HG03108 (cell line): ENCODE data around the gene TK1.
A peak's percentile ranks its signal among the peaks of the same experiment; 100 is the strongest.
"Not testable (repeated sequence)": the region's sequence is repeated elsewhere in the genome, so short reads cannot be mapped to it uniquely, and the experiment has no call there.

Experiments
- ATAC-seq: cut with Tn5 transposase; IDR thresholded peaks from one replicate; pipeline ENCODE4 v1.9.1; 2021; ENCODE audit warnings: moderate library complexity; ENCODE audit not compliant: unreplicated experiment

Gene TK1

DNA sequence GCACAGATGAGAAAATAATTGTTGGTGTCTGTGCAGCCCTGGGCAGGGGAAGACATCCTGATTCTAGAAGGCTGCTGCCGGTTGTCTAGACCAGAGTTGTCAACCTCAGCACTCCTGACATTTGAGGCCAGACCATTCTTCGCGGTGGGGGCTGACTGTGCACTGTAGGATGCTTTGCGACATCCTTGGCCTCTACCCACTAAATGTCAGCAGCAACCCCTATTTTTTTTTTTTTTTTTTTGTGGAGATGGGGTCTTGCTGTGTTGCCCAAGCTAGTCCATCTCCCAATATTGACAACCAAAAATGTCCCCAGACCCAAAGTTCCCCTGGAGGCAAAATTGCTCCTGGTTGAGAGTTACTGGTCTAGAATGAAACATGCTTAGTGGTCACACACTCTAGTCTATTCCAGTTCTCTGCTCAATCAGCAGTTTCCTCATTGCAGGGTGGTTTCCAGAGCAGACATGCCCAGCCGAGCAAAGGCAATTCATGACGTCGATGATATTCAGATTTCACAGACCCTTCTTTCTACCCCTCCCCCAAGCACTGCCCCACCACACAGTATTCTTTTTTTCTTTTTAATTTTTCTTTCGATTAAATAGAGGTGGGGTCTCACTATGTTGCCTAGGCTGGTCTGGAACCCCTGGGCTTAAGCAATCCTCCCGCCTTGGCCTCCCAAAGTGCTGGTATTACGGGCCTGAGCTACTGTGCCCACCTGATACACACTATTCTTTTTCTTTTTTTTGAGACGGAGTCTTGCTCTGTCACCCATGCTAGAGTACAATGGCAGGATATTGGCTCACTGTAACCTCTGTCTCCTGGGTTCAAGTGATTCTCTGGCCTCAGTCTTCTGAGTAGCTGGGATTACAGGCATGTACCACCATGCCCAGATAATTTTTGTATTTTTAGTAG lies 31.7 kb downstream of the TK1 start:
- peak; percentile 53 for ATAC-seq

DNA sequence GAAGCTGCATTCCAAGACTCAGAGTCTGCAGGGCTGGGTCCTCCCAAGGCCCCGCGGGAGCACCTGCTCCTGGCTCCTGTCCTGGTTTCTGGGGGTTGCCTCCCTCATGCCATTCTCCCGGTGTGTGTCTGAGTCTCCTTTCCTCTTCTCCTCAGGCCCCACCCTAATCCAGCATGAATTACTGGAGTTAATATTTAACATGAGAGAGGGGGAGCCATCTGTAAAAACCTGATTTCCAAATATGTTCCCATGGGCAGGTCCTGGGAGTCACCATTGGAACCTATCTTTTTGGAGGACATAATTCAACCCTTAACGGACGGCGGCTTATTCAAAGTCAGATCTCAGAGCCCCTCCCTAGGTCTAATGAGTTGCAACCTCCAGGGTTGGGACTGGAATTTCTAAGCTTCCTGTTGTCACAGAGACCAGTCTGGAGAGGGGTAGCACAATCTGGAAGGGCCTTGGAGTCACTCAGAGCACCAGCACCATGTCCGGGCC lies 35.3 kb downstream of the TK1 start:
- ATAC-seq, result no peak

DNA sequence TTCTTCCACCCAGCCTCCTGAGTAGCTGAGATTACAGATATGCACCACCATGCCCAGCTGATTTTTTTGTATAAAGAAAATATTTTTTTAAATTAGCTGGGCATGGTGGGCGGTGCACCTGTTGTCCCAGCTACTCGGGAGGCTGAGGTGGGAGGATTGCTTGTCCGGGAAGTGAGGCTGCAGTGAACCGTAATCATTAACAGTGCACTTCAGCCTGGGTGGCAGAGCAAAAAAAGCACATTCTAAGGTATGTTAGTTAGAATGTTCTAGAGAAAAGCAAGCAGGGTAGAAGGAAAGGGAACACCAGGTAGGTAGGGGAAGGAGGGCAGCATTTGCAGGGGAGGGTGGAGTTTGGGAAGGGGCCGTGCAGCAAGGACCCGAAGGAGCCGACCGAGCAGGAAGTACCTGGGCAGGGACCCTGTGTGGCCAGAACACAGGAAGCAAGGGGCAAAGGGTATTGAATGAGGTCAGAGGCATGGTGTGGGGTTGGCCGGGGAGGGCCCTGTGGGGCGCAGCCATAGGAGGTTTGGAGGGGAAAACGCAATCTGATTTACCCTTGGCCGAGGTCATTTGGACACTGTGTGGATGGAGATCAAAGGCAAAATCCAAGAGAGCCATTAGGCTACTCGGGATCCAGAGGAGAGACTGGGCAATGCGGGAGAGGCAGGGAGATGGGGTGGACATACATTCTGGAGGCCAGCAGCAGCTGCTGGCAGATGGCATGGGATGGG lies 38.4 kb downstream of the TK1 start:
- no peak for ATAC-seq

DNA sequence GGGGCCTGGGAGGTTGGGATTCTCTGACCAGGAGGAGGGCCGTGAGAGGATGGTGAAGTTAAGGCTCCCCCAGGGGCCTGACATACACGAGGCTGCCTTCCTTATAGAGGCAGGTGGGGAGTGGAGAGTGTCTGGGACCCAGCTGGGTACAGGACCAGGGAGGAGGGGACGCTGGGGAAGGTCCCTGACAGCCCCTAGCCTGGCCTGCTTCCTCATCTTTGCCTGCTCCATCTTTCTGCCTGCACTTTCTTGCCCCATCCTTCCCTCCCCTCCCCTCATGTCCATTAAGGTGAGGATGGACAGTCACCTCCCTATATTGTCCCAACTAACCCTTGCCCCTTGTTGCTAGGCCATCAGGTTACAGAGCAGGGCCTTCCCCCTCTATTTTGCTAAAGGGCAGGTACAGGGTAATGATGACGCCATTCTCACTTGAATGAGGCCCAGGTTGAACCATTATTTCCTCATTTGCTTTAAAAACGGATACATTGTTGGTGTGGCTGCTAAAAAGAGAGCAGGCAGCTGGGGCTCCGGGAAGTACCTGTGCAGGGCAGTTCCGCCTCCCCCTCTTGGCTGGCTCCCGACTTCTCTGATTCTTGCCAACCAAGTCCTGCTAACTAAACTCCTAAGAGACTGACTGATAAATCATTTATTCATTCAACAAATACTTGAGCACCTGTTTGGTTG lies 39.4 kb downstream of the TK1 start:
- peak; percentile 44 for ATAC-seq

DNA sequence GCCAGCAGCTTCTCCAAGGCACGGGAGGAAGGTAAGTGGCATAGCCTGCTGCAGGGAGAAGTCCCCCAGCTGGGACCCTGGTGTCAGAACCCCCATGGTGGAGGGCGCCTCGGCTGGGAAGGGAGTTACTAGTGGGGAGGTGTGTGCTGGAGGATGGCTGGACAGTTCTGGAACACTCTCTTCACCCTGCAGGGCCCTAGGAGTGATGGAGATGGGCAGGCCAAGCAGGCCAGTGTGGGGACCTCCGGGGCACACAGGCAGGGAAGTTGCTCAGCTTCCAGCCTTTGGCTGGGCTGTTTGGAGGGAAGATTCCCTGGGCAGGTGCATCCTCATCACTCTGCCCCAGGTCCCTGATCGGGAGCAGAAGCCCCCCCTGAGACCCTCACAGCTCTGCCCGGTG lies 40.0 kb downstream of the TK1 start:
- ATAC-seq, result no peak

DNA sequence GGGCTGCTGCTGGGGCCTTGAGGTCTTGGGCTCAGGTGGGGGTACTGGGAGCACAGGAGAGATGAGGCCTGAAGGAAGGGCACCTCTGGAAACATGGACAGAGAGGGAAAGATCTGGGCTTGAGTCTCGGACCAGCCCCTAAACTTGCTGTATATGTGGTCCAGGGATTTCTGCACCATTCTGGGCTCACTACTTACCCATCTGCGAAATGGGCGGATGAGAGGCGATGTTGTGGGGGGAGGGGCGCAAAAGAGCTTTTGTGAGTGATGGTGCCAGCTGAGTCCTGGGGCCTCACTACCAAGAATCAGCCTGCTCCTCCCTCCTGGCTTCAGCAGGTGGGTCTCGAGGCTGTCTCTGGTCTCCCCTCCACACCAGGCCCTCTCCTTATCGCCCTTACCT lies 40.4 kb downstream of the TK1 start:
- no peak for ATAC-seq

DNA sequence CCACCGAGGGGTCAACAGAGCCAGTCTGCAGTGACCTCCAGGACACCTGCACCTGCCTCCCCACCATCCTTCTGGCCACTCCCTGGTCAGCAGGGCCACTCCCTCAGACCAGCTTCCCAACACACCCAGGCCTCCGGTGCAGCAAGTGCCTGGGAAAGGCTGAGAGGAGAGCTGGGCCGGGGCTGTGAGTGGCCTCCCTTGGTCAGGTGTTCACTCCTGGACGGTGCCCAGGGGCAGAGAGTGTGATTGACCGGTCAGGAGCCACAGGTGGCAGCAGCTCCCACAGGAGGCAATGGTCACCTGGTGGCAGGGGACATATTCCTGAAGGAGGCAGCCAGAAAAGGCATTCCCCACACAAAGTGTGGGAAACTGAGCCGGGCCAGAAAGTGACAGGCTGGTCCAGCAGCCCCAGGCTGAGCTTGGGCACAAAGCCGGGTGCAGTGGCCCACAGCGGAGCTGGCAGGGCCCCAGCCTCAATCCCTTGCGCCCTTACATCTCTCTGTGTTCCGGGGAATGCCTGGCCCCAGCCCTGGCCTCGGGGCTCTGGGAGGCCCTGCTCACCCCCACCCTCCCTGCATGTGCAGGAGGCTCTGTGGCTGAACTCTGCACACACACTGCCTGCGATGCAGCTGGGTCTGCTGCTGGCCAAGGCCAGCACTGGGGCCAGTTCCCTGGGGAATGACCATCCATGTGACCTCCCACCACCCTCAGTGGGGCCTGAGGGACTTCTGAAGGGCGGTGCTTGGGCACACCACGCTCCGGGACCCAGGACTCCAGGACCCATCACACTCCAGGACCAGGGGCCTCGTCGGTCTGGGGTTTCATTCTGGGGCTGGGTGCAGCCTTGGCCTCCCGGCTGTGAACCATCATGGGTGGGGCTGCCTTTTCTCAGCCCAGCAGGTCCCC lies 41.9 kb downstream of the TK1 start:
- ATAC-seq, result no peak

DNA sequence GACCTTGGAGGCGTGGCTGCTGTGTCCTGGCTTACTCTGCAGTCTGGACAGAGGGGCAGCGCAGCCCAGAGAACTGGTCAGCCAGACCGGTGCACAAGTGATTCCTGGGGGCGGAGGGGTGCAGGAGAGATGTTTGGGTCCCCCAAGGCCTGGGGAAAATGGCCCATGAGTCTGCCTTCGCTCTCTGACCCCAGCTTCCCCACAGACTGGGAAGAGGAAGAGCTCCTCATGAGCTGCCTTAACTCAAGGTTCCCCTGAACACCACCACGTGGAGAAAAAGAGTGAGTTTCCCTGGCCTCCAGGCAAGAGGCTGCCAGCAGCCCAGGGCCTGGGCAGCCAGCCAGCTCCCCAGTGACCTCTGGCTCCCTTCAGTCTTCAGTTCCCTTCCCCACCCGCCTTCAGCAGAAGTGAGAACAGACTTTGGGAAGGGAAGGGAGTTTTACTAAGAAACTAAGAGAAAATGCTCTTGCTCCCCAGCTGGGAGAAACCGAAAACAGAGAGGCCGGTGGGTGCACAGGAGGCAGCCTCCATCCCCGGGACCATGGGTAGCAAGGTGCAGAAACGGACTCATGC lies 42.6 kb downstream of the TK1 start:
- ATAC-seq, result no peak

DNA sequence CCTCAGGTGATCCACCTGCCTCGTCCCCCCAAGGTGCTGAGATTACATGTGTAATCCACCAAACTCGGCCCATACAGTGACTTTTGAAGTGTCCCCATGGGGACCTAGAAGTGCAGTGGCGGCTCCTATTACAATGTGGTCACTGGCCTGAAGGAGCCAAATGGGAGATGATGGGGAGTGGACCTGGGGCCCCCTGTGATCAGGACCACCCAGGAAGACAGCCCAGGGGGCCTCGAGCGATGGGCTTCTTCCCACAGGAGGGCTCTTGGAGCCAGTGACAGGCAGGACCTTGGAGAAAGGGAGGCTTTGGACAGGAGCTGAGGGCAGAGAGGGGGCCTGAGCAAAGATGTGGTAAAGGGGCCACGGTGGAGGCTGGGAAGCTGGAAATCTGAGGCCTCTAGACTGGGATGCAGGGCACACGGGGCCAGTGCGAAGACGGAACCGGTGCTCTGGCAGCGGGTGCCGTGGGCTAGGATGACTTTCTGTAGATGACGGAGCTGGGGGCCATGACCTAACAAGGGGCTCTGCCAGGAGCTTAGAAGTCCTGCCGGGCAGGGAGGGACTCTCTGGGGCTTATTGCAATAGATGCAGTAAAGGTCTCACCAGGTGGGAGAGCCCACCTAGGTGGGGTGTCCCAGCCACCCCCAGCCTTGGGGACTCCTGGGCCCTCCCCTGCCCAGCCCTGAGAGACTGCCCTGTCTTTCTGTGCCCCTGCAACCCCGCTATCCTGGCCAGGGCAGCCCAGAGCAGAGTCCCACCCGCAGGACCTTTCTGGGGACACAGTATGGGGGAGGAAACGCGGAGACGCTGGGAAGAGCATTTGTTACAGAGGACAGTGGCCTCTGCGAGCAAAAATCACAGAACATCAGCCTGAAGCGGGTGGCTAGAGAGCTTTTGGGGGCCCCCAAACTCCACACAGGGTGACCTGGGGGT lies 43.4 kb downstream of the TK1 start:
- ATAC-seq, result no peak

DNA sequence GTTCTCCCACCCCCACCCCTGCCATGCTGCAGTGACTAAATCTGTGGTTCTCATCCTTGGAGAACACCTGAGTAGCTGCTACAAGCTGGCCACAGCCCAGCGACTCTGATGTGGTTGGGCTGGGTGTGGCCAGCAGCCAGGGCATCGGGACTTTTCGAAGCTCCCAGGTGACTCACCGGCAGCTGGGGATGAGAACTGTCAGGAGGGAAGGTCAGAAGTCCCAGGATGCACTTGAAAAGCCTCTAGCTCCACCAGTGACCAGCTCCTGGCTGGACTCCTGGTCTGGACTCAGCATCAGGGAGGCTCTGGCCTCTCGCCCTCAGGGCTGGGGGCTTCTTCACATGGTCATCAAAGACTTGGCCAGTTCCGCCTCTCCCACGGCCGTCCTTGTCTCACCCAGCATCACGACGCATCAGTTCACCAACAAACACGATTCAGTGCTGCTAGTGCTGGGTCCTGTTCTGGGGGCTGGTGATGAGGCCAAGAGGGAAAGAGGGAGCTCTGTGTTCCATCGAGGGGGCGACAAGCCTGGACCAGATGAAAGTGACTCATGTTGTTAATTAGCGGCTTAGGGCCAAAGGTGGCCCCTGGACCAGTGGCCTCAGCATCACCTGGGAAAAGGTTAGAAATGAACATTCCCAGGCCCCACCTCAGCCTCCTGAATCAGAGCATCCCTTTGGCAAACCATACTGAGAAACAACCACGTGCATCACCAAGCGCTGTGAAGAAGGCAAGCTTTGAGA lies 44.6 kb downstream of the TK1 start:
- no peak for ATAC-seq

DNA sequence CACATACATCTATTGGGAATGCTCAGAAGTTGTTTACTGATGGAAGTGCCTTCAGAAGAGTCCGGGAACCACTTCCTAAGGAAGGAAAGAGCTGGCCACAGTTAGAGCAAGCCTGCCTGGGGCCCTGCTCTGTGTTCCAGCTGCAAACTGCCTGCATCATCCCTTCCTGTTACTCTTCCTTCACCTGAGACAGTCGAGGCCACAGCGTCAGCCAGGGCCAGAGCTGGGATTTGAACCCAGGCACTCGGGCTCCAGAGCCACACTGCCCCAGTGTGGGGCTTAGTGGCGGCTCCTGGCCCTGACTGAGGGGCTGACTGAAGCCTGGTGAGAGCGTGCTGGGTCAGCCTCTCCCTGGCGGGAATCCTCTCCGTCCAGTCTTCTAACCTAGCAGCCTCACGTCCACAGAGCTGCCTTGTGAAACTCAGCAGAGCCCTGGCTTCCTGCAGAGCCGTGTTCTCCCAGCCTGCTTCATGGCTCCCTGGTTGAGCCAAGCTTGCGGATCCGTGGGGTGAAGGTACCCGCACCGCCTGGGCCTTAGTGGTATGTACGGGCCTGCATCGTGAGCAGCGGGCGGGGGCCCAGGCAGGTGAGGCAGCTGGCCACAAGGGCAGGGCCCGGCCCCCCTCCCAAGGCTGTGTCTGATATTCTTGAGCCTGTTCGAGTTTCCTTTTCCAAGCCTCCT lies 45.3 kb downstream of the TK1 start:
- ATAC-seq, result no peak

DNA sequence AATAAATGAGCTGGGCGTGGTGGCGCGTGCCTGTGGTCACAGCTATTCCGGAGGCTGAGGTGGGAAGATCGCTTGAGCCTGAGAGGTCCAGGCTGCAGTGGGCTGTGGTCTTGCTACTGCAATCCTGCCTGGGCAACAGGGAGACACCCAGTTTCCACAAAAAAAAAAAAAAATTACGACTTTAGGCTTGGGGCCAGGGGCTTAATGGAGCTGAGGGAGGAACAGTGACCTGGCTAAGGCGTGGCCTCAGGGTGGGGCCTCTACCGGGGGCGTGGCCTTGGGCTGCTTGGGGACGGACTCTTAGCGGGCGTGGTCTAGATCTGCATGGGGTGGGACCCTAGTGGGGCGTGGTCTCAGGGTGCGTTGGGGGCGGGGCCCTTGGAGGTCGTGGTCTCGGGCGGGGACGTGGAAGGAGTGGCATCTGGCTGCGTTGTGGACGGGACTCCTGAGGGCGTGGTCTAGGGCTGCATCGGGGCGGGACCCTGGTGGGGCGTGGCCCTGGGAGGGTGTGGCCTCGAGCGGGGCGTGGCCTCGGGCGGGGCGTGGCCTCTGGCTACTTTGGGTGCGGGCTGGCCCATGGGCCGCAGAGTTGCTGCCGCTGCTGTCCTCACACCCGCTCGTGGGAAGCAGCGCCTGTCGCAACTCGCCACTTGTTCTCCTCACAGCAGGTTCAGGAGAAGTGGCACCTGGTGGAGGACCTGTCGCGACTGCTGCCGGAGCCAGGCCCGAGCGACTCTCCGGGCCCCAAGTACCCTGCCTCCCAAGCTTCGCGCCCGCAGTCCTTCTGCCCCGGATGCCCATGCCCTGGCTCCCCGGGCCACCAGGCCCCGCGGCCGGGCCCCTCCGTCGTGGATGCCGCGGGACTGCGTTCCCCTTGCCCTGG lies 46.4 kb downstream of the TK1 start:
- peak; percentile 59 for ATAC-seq

DNA sequence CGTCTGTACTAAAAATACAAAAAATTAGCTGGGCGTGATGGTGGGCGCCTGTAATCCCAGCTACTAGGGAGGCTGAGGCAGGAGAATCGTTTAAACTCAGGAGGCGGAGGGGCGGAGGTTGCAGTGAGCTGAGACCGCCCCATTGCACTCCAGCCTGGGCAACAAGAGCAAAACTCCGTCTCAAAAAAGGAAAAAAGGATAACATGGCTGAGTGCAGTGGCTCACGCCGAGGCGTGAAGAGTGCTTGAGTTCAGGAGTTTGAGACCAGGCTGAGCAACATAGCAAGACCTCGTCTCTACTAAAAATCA lies 47.0 kb downstream of the TK1 start:
- not testable (repeated sequence) for ATAC-seq

DNA sequence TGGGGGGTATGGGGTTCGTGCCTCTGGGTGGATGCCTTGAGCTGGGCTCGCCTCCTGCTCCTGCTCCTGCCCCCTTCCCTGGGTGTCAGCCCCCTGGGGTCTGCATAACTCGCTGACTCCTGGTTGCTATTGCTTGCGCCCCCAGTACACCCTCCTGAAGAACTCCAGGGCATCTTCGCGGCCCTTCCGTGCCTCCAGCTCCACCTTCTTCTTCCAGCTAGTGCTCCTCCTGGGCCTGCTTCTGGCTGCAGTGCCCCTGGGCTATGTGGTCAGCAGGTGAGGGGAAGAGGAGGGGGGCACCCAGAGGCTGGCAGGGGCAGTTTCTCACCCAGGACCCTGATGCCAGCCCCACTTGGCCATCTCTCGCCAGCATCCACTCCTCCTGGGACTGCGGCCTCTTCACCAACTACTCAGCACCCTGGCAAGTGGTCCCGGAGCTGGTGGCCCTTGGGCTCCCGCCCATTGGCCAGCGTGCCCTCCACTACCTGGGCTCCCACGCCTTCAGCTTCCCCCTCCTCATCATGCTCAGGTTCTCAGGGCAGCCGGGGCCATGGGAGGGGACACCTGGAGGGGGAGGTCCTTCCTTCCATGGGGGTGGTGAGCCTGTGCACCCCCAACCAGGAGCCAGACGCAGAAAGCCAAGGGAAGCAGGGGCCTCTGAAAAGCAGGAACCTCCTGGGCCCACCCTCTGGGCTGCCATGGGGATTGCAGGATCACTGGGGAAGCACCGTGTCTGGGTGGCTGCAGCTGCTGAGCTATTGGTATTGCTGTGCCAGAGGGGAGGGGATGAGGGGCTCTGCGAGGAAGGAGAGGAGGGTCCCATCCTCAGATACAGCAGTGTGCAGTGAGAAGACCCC lies 48.4 kb downstream of the TK1 start:
- no peak for ATAC-seq

DNA sequence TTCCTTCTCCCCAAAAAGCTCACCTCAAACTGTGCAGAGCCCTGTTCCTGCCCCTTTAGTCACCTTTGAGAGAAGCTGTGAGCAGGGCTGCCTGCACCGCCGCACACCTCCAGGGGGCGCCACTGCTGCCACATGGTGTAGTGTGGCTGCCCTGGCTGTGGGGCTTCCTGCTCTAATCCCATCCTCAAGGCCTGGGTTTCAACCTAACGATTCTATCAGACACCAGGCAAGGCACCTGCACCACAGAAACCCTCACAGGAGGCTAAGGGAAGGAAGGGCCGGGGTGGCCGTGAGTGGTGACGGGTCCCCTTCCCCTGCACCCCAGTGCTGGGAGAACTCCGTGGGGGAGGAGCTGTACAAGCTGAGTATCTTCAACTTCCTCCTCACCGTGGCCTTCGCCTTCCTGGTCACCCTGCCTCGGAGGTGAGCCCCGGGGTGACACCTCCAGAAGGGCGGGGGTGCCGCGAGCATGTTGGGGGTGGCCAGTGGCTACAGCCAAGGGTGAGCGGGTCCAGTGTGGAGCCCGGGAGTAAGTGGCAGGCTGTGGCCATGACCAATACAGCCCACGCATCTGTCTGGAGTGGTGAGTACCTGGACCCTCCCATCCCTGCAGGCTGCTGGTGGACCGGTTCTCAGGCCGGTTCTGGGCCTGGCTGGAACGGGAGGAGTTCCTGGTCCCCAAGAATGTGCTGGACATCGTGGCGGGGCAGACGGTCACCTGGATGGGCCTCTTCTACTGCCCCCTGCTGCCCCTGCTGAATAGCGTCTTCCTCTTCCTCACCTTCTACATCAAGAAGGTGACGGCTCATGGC lies 49.3 kb downstream of the TK1 start:
- no peak for ATAC-seq
